HG03175 (cell line): ENCODE data around the gene PCDHB2.
"Not testable (repeated sequence)": the region's sequence is repeated elsewhere in the genome, so short reads cannot be mapped to it uniquely, and the experiment has no call there.

Source experiments
- ATAC-seq: cut with Tn5 transposase; IDR thresholded peaks from one replicate; pipeline ENCODE4 v1.9.1; 2021; ENCODE audit warnings: mild to moderate bottlenecking, moderate library complexity; ENCODE audit not compliant: unreplicated experiment

Gene PCDHB2

GRCh38 chr5:141135718-141136266, 41.4 kb downstream of the PCDHB2 start:
- ATAC-seq, result no peak

GRCh38 chr5:141137346-141137745, 42.9 kb downstream of the PCDHB2 start:
- not testable (repeated sequence) for ATAC-seq
